ENCODE measurements around the gene SPTLC2. TPM values are rescaled to one million over a fixed set of nuclear protein-coding genes. Genes with fewer than 3 reads are reported as not detected.
A peak's percentile ranks its signal among the peaks of the same experiment; 100 is the strongest.
"Not testable (repeated sequence)": the region's sequence is repeated elsewhere in the genome, so short reads cannot be mapped to it uniquely, and the experiment has no call there.

SPTLC2 gene
- 10 to 100 TPM; 76.5 to 80.4 TPM for total RNA-seq

DNA sequence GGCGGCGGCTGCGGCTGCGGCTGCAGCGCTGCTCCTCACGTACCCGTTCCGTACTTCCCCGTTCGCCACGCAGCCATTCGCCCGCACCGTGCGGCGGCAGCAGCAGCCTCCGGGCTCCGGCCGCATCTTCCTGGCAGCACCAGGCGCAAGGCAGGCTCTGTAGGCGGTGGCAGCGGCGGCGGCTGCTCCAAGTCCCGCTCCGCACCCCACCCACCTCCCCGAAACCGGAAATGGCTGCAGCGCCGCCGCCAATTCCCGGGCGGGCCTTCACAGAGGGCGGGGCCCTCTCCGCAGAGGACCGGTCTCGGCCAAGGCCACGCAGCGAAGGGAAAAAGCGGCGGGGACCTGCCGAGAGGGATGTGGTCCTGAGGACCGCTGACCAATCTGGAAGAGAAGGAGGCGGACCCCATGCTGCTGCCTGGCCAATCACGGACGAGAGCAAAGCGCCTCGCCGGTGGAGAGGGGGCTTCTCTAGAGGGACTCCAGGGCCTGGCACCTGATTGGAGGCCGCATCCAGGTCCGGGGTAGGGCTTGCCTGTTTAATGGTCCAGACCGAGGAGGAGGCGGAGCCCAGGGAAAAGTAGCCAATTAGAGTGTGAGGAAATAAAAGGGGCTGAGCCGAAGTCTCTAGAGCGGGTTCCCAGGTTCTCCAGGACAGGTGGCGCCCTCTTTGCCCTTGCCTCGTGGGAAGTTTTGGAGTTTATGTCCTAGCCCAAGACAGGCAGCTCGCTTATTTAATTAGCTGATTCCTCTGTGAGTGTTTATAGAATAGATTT lies at the start of gene SPTLC2:
SPTLC2 (minus strand) TSS at position 184 of the 776 bp plus-strand sequence; CDS start at position 126, 58 bp downstream.
- H3K4me3 Mint-ChIP-seq, result peak within 1 kb of the TSS; percentile 93
- ATAC-seq, result peak; percentile 97
- peaks cover 39% of the 10 kb centered on the region for H3K4me1 Mint-ChIP-seq (ENCODE audit: low read depth)
- peak; percentile 99 for DNase-seq
- ChIA-PET POLR2A (interaction anchor here (0.9 to 1.2 kb wide), 3 partner anchors 9 to 34 kb away, joined by 3 to 5 read pairs (median 5); no protein-coding TSS in a partner anchor), CTCF (no interaction called here)
- H3K27me3 Mint-ChIP-seq (ENCODE audit: low read depth), result no peaks in the 10 kb centered on the region
- H3K9me3 Mint-ChIP-seq (ENCODE audit: insufficient read depth), result no peaks in the 10 kb centered on the region
- H3K36me3 Mint-ChIP-seq (ENCODE audit: low read depth), result peaks cover 31% of the 10 kb centered on the region
- peak within 1 kb of the TSS; percentile 90 for H3K27ac Mint-ChIP-seq

DNA sequence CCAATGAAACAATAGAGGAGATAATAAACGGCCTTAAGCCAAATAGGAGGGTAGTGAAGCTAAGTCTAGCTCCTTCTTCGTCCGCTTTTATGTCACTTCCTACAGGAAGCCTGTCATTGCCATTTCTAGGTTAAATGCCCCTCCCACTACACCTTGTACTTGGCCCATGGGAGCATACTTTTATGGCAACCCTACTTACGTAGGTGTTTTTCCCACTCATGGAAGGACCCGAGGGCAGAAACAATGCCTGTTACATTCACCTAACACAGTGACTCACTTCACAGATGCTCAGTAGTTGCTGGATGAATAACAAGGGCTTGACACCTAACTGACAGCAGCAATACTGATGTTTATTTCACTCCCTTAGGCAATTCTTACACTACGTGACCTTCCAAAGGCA lies 46.9 kb upstream of the SPTLC2 start:
- ATAC-seq, result no peak
- Mint-ChIP-seq H3K27ac (no peak overlapping the region), H3K4me3 (no peak overlapping the region), H3K36me3 (ENCODE audit: low read depth) (no peaks in the 10 kb centered on the region), H3K27me3 (ENCODE audit: low read depth) (no peaks in the 10 kb centered on the region), H3K9me3 (ENCODE audit: insufficient read depth) (no peaks in the 10 kb centered on the region), H3K4me1 (ENCODE audit: low read depth) (peaks cover 3% of the 10 kb centered on the region)
- DNase-seq, result no peak
- ChIA-PET POLR2A (no interaction called here), CTCF (no interaction called here)

GRCh38 chr14:77661562-77661961 lies 45.1 kb upstream of the SPTLC2 start:
- H3K4me3 Mint-ChIP-seq; H3K27ac Mint-ChIP-seq; ATAC-seq; DNase-seq; H3K36me3 Mint-ChIP-seq (ENCODE audit: low read depth); H3K4me1 Mint-ChIP-seq (ENCODE audit: low read depth); H3K9me3 Mint-ChIP-seq (ENCODE audit: insufficient read depth); H3K27me3 Mint-ChIP-seq (ENCODE audit: low read depth); POLR2A ChIA-PET; CTCF ChIA-PET: not testable (repeated sequence)

- no peak overlapping the region for H3K27ac Mint-ChIP-seq
- no peaks in the 10 kb centered on the region for H3K9me3 Mint-ChIP-seq (ENCODE audit: insufficient read depth)
- H3K4me3 Mint-ChIP-seq, result no peak overlapping the region
- ChIA-PET CTCF (no interaction called here), POLR2A (no interaction called here)
- DNase-seq (no peak), ATAC-seq (no peak)
- no peaks in the 10 kb centered on the region for H3K27me3 Mint-ChIP-seq (ENCODE audit: low read depth)
- no peaks in the 10 kb centered on the region for H3K36me3 Mint-ChIP-seq (ENCODE audit: low read depth)
- peaks cover 3% of the 10 kb centered on the region for H3K4me1 Mint-ChIP-seq (ENCODE audit: low read depth)
These were observed 44.3 kb upstream of the SPTLC2 start for GRCh38 chr14:77660754-77661153.

DNA sequence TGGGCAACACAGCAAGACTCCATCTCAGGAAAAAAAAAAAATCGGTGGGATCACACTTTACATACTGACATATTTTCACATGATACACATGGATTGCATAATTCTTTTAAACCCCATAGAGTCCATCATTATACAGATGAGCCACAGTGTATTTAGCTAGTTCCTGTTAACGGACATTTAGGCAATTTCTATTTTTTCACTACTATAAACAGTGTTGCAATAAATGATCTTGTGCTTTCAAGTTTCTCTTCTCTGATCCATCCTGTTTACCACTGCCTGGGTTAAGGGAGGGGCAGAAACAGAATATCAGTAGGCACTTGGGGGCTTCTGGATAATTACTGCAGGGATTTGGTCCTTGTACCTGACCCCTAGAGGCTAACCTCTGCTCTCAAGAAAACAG lies 43.4 kb upstream of the SPTLC2 start:
- POLR2A ChIA-PET, result interaction anchor here (0.7 to 0.9 kb wide), 2 partner anchors 94 to 504 kb away, joined by 3 to 7 read pairs; no protein-coding TSS in a partner anchor
- Mint-ChIP-seq H3K27ac (no peak overlapping the region), H3K4me1 (ENCODE audit: low read depth) (peaks cover 3% of the 10 kb centered on the region), H3K27me3 (ENCODE audit: low read depth) (no peaks in the 10 kb centered on the region), H3K9me3 (ENCODE audit: insufficient read depth) (no peaks in the 10 kb centered on the region), H3K4me3 (no peak overlapping the region), H3K36me3 (ENCODE audit: low read depth) (no peaks in the 10 kb centered on the region)
- CTCF ChIA-PET, result no interaction called here
- ATAC-seq, result no peak
- DNase-seq, result no peak

GRCh38 chr14:77657280-77657679 lies 40.8 kb upstream of the SPTLC2 start:
- ATAC-seq, result no peak
- DNase-seq, result no peak
- no peak overlapping the region for H3K27ac Mint-ChIP-seq
- no peak overlapping the region for H3K4me3 Mint-ChIP-seq
- ChIA-PET CTCF (no interaction called here), POLR2A (no interaction called here)
- peaks cover 16% of the 10 kb centered on the region for H3K4me1 Mint-ChIP-seq (ENCODE audit: low read depth)
- no peaks in the 10 kb centered on the region for H3K27me3 Mint-ChIP-seq (ENCODE audit: low read depth)
- H3K9me3 Mint-ChIP-seq (ENCODE audit: insufficient read depth), result no peaks in the 10 kb centered on the region
- no peaks in the 10 kb centered on the region for H3K36me3 Mint-ChIP-seq (ENCODE audit: low read depth)

- no peak overlapping the region for H3K4me3 Mint-ChIP-seq
- POLR2A ChIA-PET, result no interaction called here
- H3K27me3 Mint-ChIP-seq (ENCODE audit: low read depth), result no peaks in the 10 kb centered on the region
- no peaks in the 10 kb centered on the region for H3K9me3 Mint-ChIP-seq (ENCODE audit: insufficient read depth)
- peak overlapping the region; percentile 10 for H3K27ac Mint-ChIP-seq
- no peaks in the 10 kb centered on the region for H3K36me3 Mint-ChIP-seq (ENCODE audit: low read depth)
- H3K4me1 Mint-ChIP-seq (ENCODE audit: low read depth), result peaks cover 18% of the 10 kb centered on the region
- ATAC-seq (no peak), DNase-seq (no peak)
- CTCF ChIA-PET, result interaction anchor here (1.0 to 2.4 kb wide), 3 partner anchors 46 to 912 kb away, joined by 3 to 6 read pairs (median 4); no protein-coding TSS in a partner anchor
These were observed 37.6 kb upstream of the SPTLC2 start for GRCh38 chr14:77654001-77654441.

GRCh38 chr14:77649326-77649725 lies 32.9 kb upstream of the SPTLC2 start:
- Mint-ChIP-seq H3K4me3 (no peak overlapping the region), H3K27ac (no peak overlapping the region), H3K9me3 (ENCODE audit: insufficient read depth) (no peaks in the 10 kb centered on the region), H3K4me1 (ENCODE audit: low read depth) (peaks cover 15% of the 10 kb centered on the region), H3K27me3 (ENCODE audit: low read depth) (no peaks in the 10 kb centered on the region), H3K36me3 (ENCODE audit: low read depth) (no peaks in the 10 kb centered on the region)
- no peak for ATAC-seq
- DNase-seq, result no peak
- ChIA-PET CTCF (no interaction called here), POLR2A (no interaction called here)

DNA sequence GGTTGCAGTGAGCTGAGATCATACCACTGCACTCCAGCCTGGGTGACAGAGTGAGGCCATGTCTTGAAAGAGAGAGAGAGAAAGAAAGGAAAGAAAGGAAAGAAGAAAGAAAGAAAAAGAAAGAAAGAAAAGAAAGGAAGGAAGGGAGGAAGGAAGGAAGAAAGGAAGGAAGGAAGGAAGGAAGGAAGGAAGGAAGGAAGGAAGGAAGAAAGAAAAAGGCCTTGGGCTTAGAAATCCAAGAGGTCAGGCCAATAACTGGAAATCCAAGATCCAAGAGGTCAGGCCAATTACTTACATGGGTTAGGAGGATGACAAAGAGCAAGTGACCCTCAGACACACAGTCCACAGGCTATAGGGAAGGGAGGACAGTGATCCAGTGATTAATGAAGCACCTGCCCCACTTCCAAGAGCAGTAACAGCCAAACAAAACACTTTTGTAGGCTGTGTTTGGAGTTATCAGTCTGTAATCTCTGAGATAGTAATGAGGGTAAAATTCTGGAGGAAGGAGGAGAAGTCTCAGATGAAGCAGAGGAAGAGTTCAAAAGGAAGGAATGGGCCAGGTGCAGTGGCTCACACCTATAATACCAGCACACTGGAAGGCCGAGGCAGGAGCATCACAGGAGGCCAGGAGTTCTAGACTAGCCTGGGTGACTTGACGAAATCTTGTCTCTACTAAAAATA lies 32.2 kb upstream of the SPTLC2 start:
- ATAC-seq (no peak), DNase-seq (no peak)
- no peaks in the 10 kb centered on the region for H3K9me3 Mint-ChIP-seq (ENCODE audit: insufficient read depth)
- ChIA-PET POLR2A (no interaction called here), CTCF (no interaction called here)
- peaks cover 9% of the 10 kb centered on the region for H3K4me1 Mint-ChIP-seq (ENCODE audit: low read depth)
- no peaks in the 10 kb centered on the region for H3K36me3 Mint-ChIP-seq (ENCODE audit: low read depth)
- no peak overlapping the region for H3K27ac Mint-ChIP-seq
- no peaks in the 10 kb centered on the region for H3K27me3 Mint-ChIP-seq (ENCODE audit: low read depth)
- no peak overlapping the region for H3K4me3 Mint-ChIP-seq

DNA sequence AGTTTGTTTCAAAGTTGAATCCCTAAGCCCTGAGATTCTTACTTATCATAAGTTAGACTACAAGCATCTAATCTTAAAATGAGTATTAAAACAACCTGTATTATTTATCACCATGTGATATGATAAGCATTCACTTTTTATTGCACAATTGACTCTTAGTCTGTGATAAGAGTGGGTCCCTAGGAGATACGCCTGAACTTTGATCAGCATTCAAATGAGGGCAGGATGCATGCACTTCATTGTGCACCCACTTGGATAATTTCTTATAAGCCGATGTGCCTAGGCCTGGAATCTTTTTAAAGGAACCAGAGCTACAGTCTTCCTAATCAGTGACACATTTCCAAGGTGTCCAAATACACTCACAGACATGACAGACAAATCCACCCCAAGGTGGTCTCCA lies 31.4 kb upstream of the SPTLC2 start:
- ChIA-PET POLR2A (interaction anchor here (0.8 kb wide), 1 partner anchor 35 kb away, joined by 3 read pairs; no protein-coding TSS in a partner anchor), CTCF (no interaction called here)
- H3K27me3 Mint-ChIP-seq (ENCODE audit: low read depth), result no peaks in the 10 kb centered on the region
- ATAC-seq (no peak), DNase-seq (no peak)
- H3K27ac Mint-ChIP-seq, result no peak overlapping the region
- no peaks in the 10 kb centered on the region for H3K36me3 Mint-ChIP-seq (ENCODE audit: low read depth)
- no peaks in the 10 kb centered on the region for H3K9me3 Mint-ChIP-seq (ENCODE audit: insufficient read depth)
- no peak overlapping the region for H3K4me3 Mint-ChIP-seq
- H3K4me1 Mint-ChIP-seq (ENCODE audit: low read depth), result peaks cover 6% of the 10 kb centered on the region

DNA sequence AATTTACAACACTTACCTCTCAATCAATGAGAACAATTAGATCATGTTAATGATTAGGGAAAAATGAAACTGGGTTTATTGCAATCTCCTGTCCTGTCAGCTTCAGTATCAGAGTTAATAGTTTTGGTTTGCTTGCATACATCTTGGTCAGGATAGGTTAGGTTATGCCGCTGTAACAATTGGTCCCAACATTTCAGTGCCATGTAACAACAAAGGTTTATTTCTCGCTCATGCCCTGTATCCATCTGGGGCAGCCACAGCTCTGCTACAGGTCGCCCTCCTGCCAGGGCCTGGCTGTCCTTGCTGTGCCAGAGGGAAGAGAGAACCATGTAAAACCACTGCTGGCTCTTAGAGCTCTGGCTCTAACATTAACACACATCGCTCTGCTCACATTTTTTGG lies 30.5 kb upstream of the SPTLC2 start:
- no peak overlapping the region for H3K27ac Mint-ChIP-seq
- DNase-seq (no peak), ATAC-seq (no peak)
- CTCF ChIA-PET, result no interaction called here
- no peaks in the 10 kb centered on the region for H3K36me3 Mint-ChIP-seq (ENCODE audit: low read depth)
- no peaks in the 10 kb centered on the region for H3K27me3 Mint-ChIP-seq (ENCODE audit: low read depth)
- POLR2A ChIA-PET, result no interaction called here
- no peaks in the 10 kb centered on the region for H3K9me3 Mint-ChIP-seq (ENCODE audit: insufficient read depth)
- H3K4me1 Mint-ChIP-seq (ENCODE audit: low read depth), result peaks cover 9% of the 10 kb centered on the region
- H3K4me3 Mint-ChIP-seq, result no peak overlapping the region

- no peaks in the 10 kb centered on the region for H3K9me3 Mint-ChIP-seq (ENCODE audit: insufficient read depth)
- CTCF ChIA-PET, result interaction anchor here (0.9 kb wide), 1 partner anchor 38 kb away, joined by 3 read pairs; no protein-coding TSS in a partner anchor
- no peaks in the 10 kb centered on the region for H3K27me3 Mint-ChIP-seq (ENCODE audit: low read depth)
- H3K36me3 Mint-ChIP-seq (ENCODE audit: low read depth), result peaks cover 2% of the 10 kb centered on the region
- H3K4me1 Mint-ChIP-seq (ENCODE audit: low read depth), result peaks cover 17% of the 10 kb centered on the region
- no peak overlapping the region for H3K27ac Mint-ChIP-seq
- no peak overlapping the region for H3K4me3 Mint-ChIP-seq
- ATAC-seq (no peak), DNase-seq (no peak)
- POLR2A ChIA-PET, result no interaction called here
These were observed 29.2 kb upstream of the SPTLC2 start for GRCh38 chr14:77645520-77646230.
